H1 (cell line): Measurements from ENCODE around the gene ZMIZ1. TPM values are rescaled to one million over a fixed set of nuclear protein-coding genes. Genes with fewer than 3 reads are reported as not detected.

ENCODE experiments used
- ATF3 ChIP-seq: IDR thresholded peaks from 2 replicates; pipeline ENCODE4 v1.6.1; 2011; ENCODE audit warnings: low read depth, mild to moderate bottlenecking, low read length; ENCODE audit not compliant: insufficient read depth
- FOSL1 ChIP-seq: IDR thresholded peaks from 2 replicates; pipeline ENCODE4 v1.6.1; 2011; ENCODE audit warnings: mild to moderate bottlenecking, low read depth, low read length, moderate library complexity; ENCODE audit not compliant: insufficient read depth
- GABPA ChIP-seq: IDR thresholded peaks from 2 replicates; pipeline ENCODE4 v1.6.1; 2011; ENCODE audit warnings: mild to moderate bottlenecking, low read length, moderate library complexity, borderline replicate concordance; ENCODE audit not compliant: insufficient read depth
- JUN ChIP-seq: IDR thresholded peaks from 2 replicates; pipeline ENCODE4 v1.6.1; 2011; ENCODE audit warnings: low read depth, mild to moderate bottlenecking, improper control_type of control experiment, low read length
- KDM5A ChIP-seq: fragments of 200-600 bp; IDR thresholded peaks from 2 replicates; pipeline ENCODE4 v1.7.1; 2012; ENCODE audit warnings: mild to moderate bottlenecking, low read length, inconsistent platforms, mixed read lengths
- PHF8 ChIP-seq: fragments of 200-600 bp; sonication (generic); conservative IDR thresholded peaks from 2 replicates; pipeline ENCODE4 v1.7.1; 2012; ENCODE audit warnings: low read depth, mild to moderate bottlenecking, inconsistent platforms, low read length, moderate library complexity
- SIN3A ChIP-seq, 2 experiments: IDR thresholded peaks in 1 of 2; conservative IDR thresholded peaks in 1 of 2; 2 replicates each; pipeline ENCODE4 v1.6.1; 2011 to 2012; ENCODE audit warnings: low read length in 2 of 2, improper control_type of control experiment in 1 of 2, low read depth in 1 of 2, mild to moderate bottlenecking in 1 of 2
- SUZ12 ChIP-seq: fragments of 200-600 bp; sonication (generic); IDR thresholded peaks from 2 replicates; pipeline ENCODE4 v1.6.1; 2012; ENCODE audit warnings: mild to moderate bottlenecking, inconsistent platforms, low read length, moderate library complexity, mixed read lengths
- TAF7 ChIP-seq: optimal IDR thresholded peaks from 2 replicates; pipeline ENCODE3; 2011; ENCODE audit warnings: low read depth, mild to moderate bottlenecking, inconsistent platforms, low read length, moderate library complexity, borderline replicate concordance
- polyA plus RNA-seq, 7 experiments: library from polyadenylated mRNA; depleted of rRNA in 3 of 7; stranded (reverse) in 5 of 7; unstranded in 2 of 7; fragments of >200 nt in 5 of 7; fragments of 200-250 nt in 2 of 7; gene quantifications; 1 replicate in 5 of 7; 2 replicates in 1 of 7; 4 replicates in 1 of 7; pipeline versions ENCODE4 v1.2.1 to v1.2.3, GENCODE V29; 2011 to 2013; ENCODE audit warnings: missing spikeins in 2 of 7, mixed read lengths in 2 of 7
- total RNA-seq: library from RNA; stranded (reverse); fragmentation: NEBNext Ultra II Directional; extraction: Animal tissue kit (Norgen Biotek cat#: 25700); gene quantifications from 2 replicates; pipeline ENCODE4 v1.2.1, GENCODE V29; 2021

The ZMIZ1 gene
- total and polyA plus RNA-seq, 2 of the 8 experiments (the other 6 are each of a cell fraction or from before 2014, with no cell fraction given) = 8.1 to 28.0 TPM

- TF ChIP-seq SIN3A (conservative IDR thresholded peaks at IDR 0.05 in 1 of 2, IDR thresholded peaks at IDR 0.05 in 1 of 2; ENCODE audit: low read depth in 1 of 2, low read length in 2 of 2) (no peak), PHF8 (no peak), FOSL1 (no peak), SUZ12 (no peak), ATF3 (no peak), KDM5A (no peak), GABPA (no peak), TAF7 (no peak), JUN (no peak)
Measured at GRCh38 chr10:79149662-79150443, 81.1 kb downstream of the ZMIZ1 start (continued).
